ENCODE results near the gene TRDMT1. TPM values are rescaled to one million over a fixed set of nuclear protein-coding genes. Genes with fewer than 3 reads are reported as not detected.

The TRDMT1 gene
- total RNA-seq, 2 donors from 2014 or later, result 7.3 to 7.5 TPM

DNA sequence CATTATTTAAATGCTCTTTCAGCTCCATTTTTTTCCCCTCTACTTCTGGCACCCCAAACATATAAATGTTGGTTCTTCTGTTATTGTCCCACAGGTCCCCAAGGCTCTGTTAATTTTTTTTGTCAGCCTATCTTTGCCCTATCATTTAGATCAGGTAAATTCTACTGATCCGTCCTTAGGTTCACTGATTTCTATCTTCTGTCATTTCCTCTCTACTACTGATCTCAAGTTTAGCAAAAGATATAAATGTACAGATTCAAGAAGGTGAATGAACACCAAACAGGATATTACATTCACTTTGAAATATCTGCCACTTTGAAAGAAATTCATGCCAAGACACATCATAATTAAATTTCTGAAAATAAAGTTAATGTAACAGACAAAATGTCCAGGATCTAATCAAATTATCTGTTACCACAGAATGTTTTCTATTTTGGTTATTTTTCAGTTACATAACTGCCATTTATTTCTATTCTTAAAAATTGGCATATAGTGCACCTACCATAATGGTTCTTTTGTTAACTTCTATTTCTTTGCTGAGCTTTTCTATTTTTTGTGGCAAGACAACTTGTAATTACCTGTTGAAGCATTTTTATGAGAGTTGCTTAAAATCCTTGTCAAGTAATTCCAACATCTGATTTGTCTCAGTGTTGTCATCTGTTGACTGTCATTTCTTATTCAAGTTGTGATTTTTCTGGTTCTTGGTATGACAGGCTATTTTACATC, 59.8 kb downstream of the TRDMT1 start:
- H3K4me3 ChIP-seq, result no peak overlapping the region
- H3K9me3 ChIP-seq, result no peaks in the 10 kb centered on the region
- no peaks in the 10 kb centered on the region for H3K27me3 ChIP-seq
- TF ChIP-seq, protein P1, sequence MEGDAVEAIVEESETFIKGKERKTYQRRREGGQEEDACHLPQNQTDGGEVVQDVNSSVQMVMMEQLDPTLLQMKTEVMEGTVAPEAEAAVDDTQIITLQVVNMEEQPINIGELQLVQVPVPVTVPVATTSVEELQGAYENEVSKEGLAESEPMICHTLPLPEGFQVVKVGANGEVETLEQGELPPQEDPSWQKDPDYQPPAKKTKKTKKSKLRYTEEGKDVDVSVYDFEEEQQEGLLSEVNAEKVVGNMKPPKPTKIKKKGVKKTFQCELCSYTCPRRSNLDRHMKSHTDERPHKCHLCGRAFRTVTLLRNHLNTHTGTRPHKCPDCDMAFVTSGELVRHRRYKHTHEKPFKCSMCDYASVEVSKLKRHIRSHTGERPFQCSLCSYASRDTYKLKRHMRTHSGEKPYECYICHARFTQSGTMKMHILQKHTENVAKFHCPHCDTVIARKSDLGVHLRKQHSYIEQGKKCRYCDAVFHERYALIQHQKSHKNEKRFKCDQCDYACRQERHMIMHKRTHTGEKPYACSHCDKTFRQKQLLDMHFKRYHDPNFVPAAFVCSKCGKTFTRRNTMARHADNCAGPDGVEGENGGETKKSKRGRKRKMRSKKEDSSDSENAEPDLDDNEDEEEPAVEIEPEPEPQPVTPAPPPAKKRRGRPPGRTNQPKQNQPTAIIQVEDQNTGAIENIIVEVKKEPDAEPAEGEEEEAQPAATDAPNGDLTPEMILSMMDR (IDR thresholded peaks at IDR 0.05), result no peak
- no peak for TF ChIP-seq POLR2A (IDR thresholded peaks at IDR 0.05)
- ATAC-seq (no peak), DNase-seq (no peak)
- intact Hi-C loops (cut with DNase I), result no loop called here
- H3K36me3 ChIP-seq (replicated peaks in 1 of 2; ENCODE audit: insufficient read depth in 1 of 2, low read depth in 2 of 2), result no peaks in the 10 kb centered on the region
- no peak overlapping the region for H3K27ac ChIP-seq
- H3K4me1 ChIP-seq, result no peaks in the 10 kb centered on the region
- 56 to 67% methylated on average over 1 of the region's 1 CpG for WGBS, 2 donors

DNA sequence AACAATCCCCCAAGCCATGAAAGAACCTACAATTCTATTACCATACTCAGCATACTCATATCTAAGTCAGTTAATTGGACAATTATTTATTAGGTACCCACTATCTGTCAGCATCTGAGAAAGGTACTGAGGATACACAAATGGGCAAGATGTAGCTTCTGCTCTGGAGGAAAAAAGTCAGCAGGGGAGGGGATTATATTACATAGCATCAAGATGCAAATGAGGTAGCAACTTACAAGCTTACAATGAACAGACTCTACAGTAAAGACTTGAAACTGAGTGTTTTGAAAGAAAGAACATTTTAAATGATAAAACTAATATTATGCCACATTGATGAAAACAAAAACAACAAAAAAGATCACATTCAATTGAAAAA, 61.1 kb downstream of the TRDMT1 start:
- Histone ChIP-seq H3K36me3 (replicated peaks in 1 of 2; ENCODE audit: insufficient read depth in 1 of 2, low read depth in 2 of 2) (no peaks in the 10 kb centered on the region), H3K4me1 (no peaks in the 10 kb centered on the region), H3K9me3 (no peaks in the 10 kb centered on the region), H3K27ac (no peak overlapping the region), H3K4me3 (no peak overlapping the region), H3K27me3 (no peaks in the 10 kb centered on the region)
- intact Hi-C loops (cut with DNase I), result no loop called here
- DNase-seq (no peak), ATAC-seq (no peak)
- TF ChIP-seq POLR2A (IDR thresholded peaks at IDR 0.05), result no peak
- TF ChIP-seq, protein P1 (IDR thresholded peaks at IDR 0.05), result no peak

DNA sequence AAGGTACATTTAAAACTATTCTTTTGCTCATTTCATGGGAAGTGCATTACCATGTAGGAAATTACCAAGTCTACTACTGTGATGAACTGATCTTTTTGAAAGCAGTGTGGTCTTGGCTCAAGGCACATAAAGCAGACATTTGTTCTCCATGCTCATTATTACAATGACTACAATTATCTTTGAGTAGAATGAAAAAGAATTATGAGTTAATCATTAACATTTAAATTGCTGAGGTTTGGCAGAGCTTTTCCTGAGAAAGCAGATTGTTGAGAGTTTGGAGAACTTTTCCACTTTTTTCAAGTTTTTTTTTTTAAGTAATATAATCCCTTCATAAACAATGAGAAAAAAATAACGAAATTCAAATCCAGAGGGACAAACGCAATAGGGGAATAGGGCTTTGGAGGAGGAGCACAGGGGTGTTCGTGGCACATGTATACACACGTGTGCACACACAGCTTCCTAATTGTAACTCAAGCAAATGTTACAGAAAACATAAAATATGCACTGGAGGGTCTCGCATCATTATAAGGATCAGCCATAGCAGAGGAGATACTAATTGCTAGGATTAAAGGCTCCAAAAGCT, 62.9 kb downstream of the TRDMT1 start:
- DNase-seq, result no peak
- no peaks in the 10 kb centered on the region for H3K4me1 ChIP-seq
- WGBS, 2 donors, result 33 to 42% methylated on average over 5 of the region's 5 CpGs
- no peak for ATAC-seq
- no peak overlapping the region for H3K4me3 ChIP-seq
- no peaks in the 10 kb centered on the region for H3K27me3 ChIP-seq
- H3K27ac ChIP-seq, result no peak overlapping the region
- no peaks in the 10 kb centered on the region for H3K36me3 ChIP-seq (replicated peaks in 1 of 2; ENCODE audit: insufficient read depth in 1 of 2, low read depth in 2 of 2)
- TF ChIP-seq, protein P1 (IDR thresholded peaks at IDR 0.05), result no peak
- no peak for TF ChIP-seq POLR2A (IDR thresholded peaks at IDR 0.05)
- no peaks in the 10 kb centered on the region for H3K9me3 ChIP-seq
- intact Hi-C loops (cut with DNase I), result no loop called here

DNA sequence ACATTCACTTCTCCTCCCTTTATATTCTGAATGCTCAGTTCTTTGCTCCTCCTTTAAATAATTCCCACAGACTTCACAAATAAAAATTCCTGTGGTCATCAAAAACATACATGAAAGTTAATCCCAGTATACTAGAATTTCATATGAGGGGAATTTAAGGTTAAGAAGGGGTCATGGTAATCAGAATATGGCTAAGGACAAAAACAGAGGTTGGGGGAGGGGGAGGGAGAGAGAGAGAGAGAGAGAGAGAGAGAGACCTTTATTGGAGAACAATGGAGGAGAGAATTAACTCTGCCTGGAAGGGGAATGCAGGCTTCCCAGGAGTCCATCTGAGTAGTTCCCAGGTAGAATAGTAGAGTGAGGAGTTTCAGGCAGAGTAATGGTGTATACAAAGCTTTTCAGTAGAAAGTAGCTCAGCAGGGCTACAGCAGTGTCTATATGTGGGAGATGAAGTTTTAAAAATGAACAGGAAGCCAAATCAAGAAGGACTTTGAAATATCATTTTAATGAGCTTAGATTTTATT, 66.7 kb downstream of the TRDMT1 start:
- Histone ChIP-seq H3K27ac (no peak overlapping the region), H3K4me3 (no peak overlapping the region), H3K4me1 (no peaks in the 10 kb centered on the region), H3K27me3 (no peaks in the 10 kb centered on the region), H3K36me3 (replicated peaks in 1 of 2; ENCODE audit: insufficient read depth in 1 of 2, low read depth in 2 of 2) (no peaks in the 10 kb centered on the region), H3K9me3 (no peaks in the 10 kb centered on the region)
- TF ChIP-seq, protein P1 (IDR thresholded peaks at IDR 0.05), result no peak
- TF ChIP-seq POLR2A (IDR thresholded peaks at IDR 0.05), result no peak
- intact Hi-C loops (cut with DNase I), result no loop called here
- no peak for ATAC-seq
- DNase-seq, result no peak

DNA sequence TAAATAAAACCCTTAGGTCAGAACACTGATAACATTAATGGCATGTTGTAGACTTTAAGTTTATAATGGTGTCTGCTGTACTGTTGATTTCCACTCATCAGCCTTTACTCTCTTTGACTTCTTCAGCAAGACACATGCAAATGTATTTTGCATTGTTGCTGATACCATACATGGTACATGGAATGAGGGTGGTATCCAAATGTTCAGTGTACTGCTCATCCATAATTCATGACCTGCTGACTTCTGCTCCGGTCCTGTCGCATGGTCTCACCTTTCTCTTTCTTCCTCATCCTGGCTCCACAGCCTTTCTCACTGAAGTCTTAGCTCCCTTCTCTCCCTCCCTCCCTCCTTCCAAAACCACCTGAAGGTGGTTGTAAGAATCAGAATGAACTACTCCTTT, 67.2 kb downstream of the TRDMT1 start:
- no peaks in the 10 kb centered on the region for H3K36me3 ChIP-seq (replicated peaks in 1 of 2; ENCODE audit: insufficient read depth in 1 of 2, low read depth in 2 of 2)
- H3K27ac ChIP-seq, result no peak overlapping the region
- no peaks in the 10 kb centered on the region for H3K9me3 ChIP-seq
- intact Hi-C loops (cut with DNase I), result no loop called here
- DNase-seq (no peak), ATAC-seq (no peak)
- WGBS, 2 donors, result 86 to 93% methylated on average over 2 of the region's 2 CpGs
- TF ChIP-seq, protein P1 (IDR thresholded peaks at IDR 0.05), result no peak
- TF ChIP-seq POLR2A (IDR thresholded peaks at IDR 0.05), result no peak
- H3K27me3 ChIP-seq, result no peaks in the 10 kb centered on the region
- no peaks in the 10 kb centered on the region for H3K4me1 ChIP-seq
- H3K4me3 ChIP-seq, result no peak overlapping the region
